Measurements from ENCODE around the gene IRS4.

- TF ChIP-seq, protein P1, sequence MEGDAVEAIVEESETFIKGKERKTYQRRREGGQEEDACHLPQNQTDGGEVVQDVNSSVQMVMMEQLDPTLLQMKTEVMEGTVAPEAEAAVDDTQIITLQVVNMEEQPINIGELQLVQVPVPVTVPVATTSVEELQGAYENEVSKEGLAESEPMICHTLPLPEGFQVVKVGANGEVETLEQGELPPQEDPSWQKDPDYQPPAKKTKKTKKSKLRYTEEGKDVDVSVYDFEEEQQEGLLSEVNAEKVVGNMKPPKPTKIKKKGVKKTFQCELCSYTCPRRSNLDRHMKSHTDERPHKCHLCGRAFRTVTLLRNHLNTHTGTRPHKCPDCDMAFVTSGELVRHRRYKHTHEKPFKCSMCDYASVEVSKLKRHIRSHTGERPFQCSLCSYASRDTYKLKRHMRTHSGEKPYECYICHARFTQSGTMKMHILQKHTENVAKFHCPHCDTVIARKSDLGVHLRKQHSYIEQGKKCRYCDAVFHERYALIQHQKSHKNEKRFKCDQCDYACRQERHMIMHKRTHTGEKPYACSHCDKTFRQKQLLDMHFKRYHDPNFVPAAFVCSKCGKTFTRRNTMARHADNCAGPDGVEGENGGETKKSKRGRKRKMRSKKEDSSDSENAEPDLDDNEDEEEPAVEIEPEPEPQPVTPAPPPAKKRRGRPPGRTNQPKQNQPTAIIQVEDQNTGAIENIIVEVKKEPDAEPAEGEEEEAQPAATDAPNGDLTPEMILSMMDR (IDR thresholded peaks at IDR 0.05), result no peak
- TF ChIP-seq POLR2A (IDR thresholded peaks at IDR 0.05) (no peak), POLR2AphosphoS5 (IDR thresholded peaks at IDR 0.05; ENCODE audit: insufficient read depth in 1 of 2, low read depth in 1 of 2) (no peak)
These were observed 23.5 kb downstream of the IRS4 start for GRCh38 chrX:108712886-108713285.
